Fibroblast of skin of left biceps (primary cell): Measurements from ENCODE around the gene EPHA6.
"Not testable (repeated sequence)": the region's sequence is repeated elsewhere in the genome, so short reads cannot be mapped to it uniquely, and the experiment has no call there.

Experiments used
- DNase-seq, 2 experiments: peaks; one replicate each; pipeline ENCODE4 v3.0.0-alpha.2; 2013; ENCODE audit warnings: low read depth in 2 of 2

Gene EPHA6

GRCh38 chr3:97438131-97438530 is 623.7 kb downstream of the EPHA6 start:
- no peak for DNase-seq

GRCh38 chr3:97439373-97439772 is 625.0 kb downstream of the EPHA6 start:
- DNase-seq, result no peak

- DNase-seq, result no peak
These were observed 649.6 kb downstream of the EPHA6 start for GRCh38 chr3:97464035-97464434.

GRCh38 chr3:97470481-97470880 is 656.1 kb downstream of the EPHA6 start:
- no peak for DNase-seq

GRCh38 chr3:97479740-97480139 is 665.3 kb downstream of the EPHA6 start:
- no peak for DNase-seq

GRCh38 chr3:97480696-97481289 is 666.4 kb downstream of the EPHA6 start:
- DNase-seq, result not testable (repeated sequence)

- DNase-seq, result no peak
These were observed 667.0 kb downstream of the EPHA6 start for GRCh38 chr3:97481416-97481815.

- no peak for DNase-seq
These were observed 670.8 kb downstream of the EPHA6 start for GRCh38 chr3:97485206-97485605.

- DNase-seq, result no peak
These were observed 673.2 kb downstream of the EPHA6 start for GRCh38 chr3:97487587-97487986.

- DNase-seq, result no peak
These were observed 674.3 kb downstream of the EPHA6 start for GRCh38 chr3:97488741-97489140.

- DNase-seq, result no peak
These were observed 681.5 kb downstream of the EPHA6 start for GRCh38 chr3:97495896-97496295.

- DNase-seq, result no peak
These were observed 682.7 kb downstream of the EPHA6 start for GRCh38 chr3:97497138-97497537.

- no peak for DNase-seq
These were observed 690.1 kb downstream of the EPHA6 start for GRCh38 chr3:97504463-97504862.

- DNase-seq, result no peak
These were observed 696.4 kb downstream of the EPHA6 start for GRCh38 chr3:97510795-97511194.

GRCh38 chr3:97515076-97515475 is 700.7 kb downstream of the EPHA6 start:
- no peak for DNase-seq

GRCh38 chr3:97530691-97531090 is 716.3 kb downstream of the EPHA6 start:
- no peak for DNase-seq

- not testable (repeated sequence) for DNase-seq
These were observed 733.2 kb downstream of the EPHA6 start for GRCh38 chr3:97547573-97547972.

GRCh38 chr3:97550408-97550807 is 736.0 kb downstream of the EPHA6 start:
- DNase-seq, result no peak

GRCh38 chr3:97552186-97552585 is 737.8 kb downstream of the EPHA6 start:
- no peak for DNase-seq

- no peak for DNase-seq
These were observed 761.3 kb downstream of the EPHA6 start for GRCh38 chr3:97575742-97576141.

GRCh38 chr3:97576221-97576620 is 761.8 kb downstream of the EPHA6 start:
- DNase-seq, result no peak

GRCh38 chr3:97579365-97579764 is 765.0 kb downstream of the EPHA6 start:
- DNase-seq, result no peak

- no peak for DNase-seq
These were observed 796.2 kb downstream of the EPHA6 start for GRCh38 chr3:97610626-97611025.

GRCh38 chr3:97612632-97613031 is 798.2 kb downstream of the EPHA6 start:
- no peak for DNase-seq
